ENCODE results near the gene CDC42EP1. TPM values are rescaled to one million over a fixed set of nuclear protein-coding genes. Genes with fewer than 3 reads are reported as not detected.

The CDC42EP1 gene
- total RNA-seq, 4 donors from 2014 or later = 19.0 to 37.7 (median 27.4) TPM

- 74% methylated on average over 7 of the region's 15 CpGs; no CpG with 5 or more reads in 1 of the 2 donors for WGBS, 2 donors (ENCODE audit: low coverage in 1 of 2)
- Histone ChIP-seq H3K27me3 (peaks cover 16% of the 10 kb centered on the region), H3K9me3 (no peaks in the 10 kb centered on the region), H3K27ac (peak overlapping the region in 2 of 4 donors; percentile 22 to 95), H3K36me3 (peaks cover 0 to 18% of the 10 kb centered on the region in 2 donors), H3K4me3 (peak overlapping the region in 1 of 2 donors; percentile 93), H3K4me1 (peaks cover 0 to 62% (median 21%) of the 10 kb centered on the region in 3 donors)
- ATAC-seq = no peak
- no peak for TF ChIP-seq EP300 (IDR thresholded peaks at IDR 0.05)
Measured at GRCh38 chr22:37610480-37611129, 50.3 kb downstream of the CDC42EP1 start.

GRCh38 chr22:37611207-37611606 lies 50.9 kb downstream of the CDC42EP1 start:
- peaks cover 10% of the 10 kb centered on the region for H3K27me3 ChIP-seq
- peak overlapping the region in 2 of 4 donors; percentile 22 for H3K27ac ChIP-seq
- TF ChIP-seq EP300 (IDR thresholded peaks at IDR 0.05) = no peak
- no peak for TF ChIP-seq CTCF (IDR thresholded peaks at IDR 0.05)
- TF ChIP-seq POLR2AphosphoS5 (IDR thresholded peaks at IDR 0.05) = no peak
- no peak for TF ChIP-seq POLR2A (IDR thresholded peaks at IDR 0.05)
- H3K9me3 ChIP-seq = no peaks in the 10 kb centered on the region
- no CpG with 5 or more reads among the region's 6 CpGs for WGBS, 2 donors (ENCODE audit: low coverage in 1 of 2)
- H3K4me1 ChIP-seq = peaks cover 0 to 62% (median 21%) of the 10 kb centered on the region in 3 donors
- ATAC-seq = no peak
- H3K4me3 ChIP-seq = no peak overlapping the region
- peaks cover 0 to 24% of the 10 kb centered on the region in 2 donors for H3K36me3 ChIP-seq

GRCh38 chr22:37616201-37617083 lies 56.2 kb downstream of the CDC42EP1 start:
- Histone ChIP-seq H3K9me3 (no peaks in the 10 kb centered on the region), H3K4me3 (no peak overlapping the region), H3K36me3 (peaks cover 0 to 76% of the 10 kb centered on the region in 2 donors), H3K27me3 (no peaks in the 10 kb centered on the region), H3K27ac (no peak overlapping the region), H3K4me1 (peaks cover 0 to 25% (median 8%) of the 10 kb centered on the region in 3 donors)
- 89% methylated on average over 13 of the region's 27 CpGs; no CpG with 5 or more reads in 1 of the 2 donors for WGBS, 2 donors (ENCODE audit: low coverage in 1 of 2)
- TF ChIP-seq EP300 (IDR thresholded peaks at IDR 0.05) = no peak
- ATAC-seq = no peak

- Histone ChIP-seq H3K27me3 (no peaks in the 10 kb centered on the region), H3K9me3 (no peaks in the 10 kb centered on the region), H3K27ac (no peak overlapping the region), H3K36me3 (peaks cover 0 to 86% of the 10 kb centered on the region in 2 donors), H3K4me1 (peaks cover 0 to 19% (median 5%) of the 10 kb centered on the region in 3 donors), H3K4me3 (no peak overlapping the region)
- WGBS, 2 donors (ENCODE audit: low coverage in 1 of 2) = 83% methylated on average over 1 of the region's 1 CpG; no CpG with 5 or more reads in 1 of the 2 donors
- TF ChIP-seq POLR2A (IDR thresholded peaks at IDR 0.05) (no peak), POLR2AphosphoS5 (IDR thresholded peaks at IDR 0.05) (no peak)
- no peak for ATAC-seq
Measured at GRCh38 chr22:37617431-37617830, 57.2 kb downstream of the CDC42EP1 start.

- Histone ChIP-seq H3K9me3 (no peaks in the 10 kb centered on the region), H3K36me3 (peaks cover 0 to 93% of the 10 kb centered on the region in 2 donors), H3K27ac (no peak overlapping the region), H3K4me1 (peaks cover 0 to 15% (median 4%) of the 10 kb centered on the region in 3 donors), H3K4me3 (no peak overlapping the region), H3K27me3 (no peaks in the 10 kb centered on the region)
- 92 to 100% methylated on average over 1 to 2 of the region's 14 CpGs for WGBS, 2 donors (ENCODE audit: low coverage in 1 of 2)
- ATAC-seq = no peak
- TF ChIP-seq POLR2AphosphoS5 (IDR thresholded peaks at IDR 0.05) (no peak), CTCF (IDR thresholded peaks at IDR 0.05) (no peak), POLR2A (IDR thresholded peaks at IDR 0.05) (no peak), EP300 (IDR thresholded peaks at IDR 0.05) (no peak)
Measured at GRCh38 chr22:37618072-37618656, 57.9 kb downstream of the CDC42EP1 start.

GRCh38 chr22:37618674-37619073 lies 58.4 kb downstream of the CDC42EP1 start:
- H3K4me3 ChIP-seq = no peak overlapping the region
- H3K27me3 ChIP-seq = no peaks in the 10 kb centered on the region
- H3K4me1 ChIP-seq = peaks cover 0 to 15% (median 0%) of the 10 kb centered on the region in 3 donors
- TF ChIP-seq CTCF (IDR thresholded peaks at IDR 0.05) (no peak), POLR2A (IDR thresholded peaks at IDR 0.05) (no peak), POLR2AphosphoS5 (IDR thresholded peaks at IDR 0.05) (no peak), EP300 (IDR thresholded peaks at IDR 0.05) (no peak)
- 84% methylated on average over 3 of the region's 6 CpGs; no CpG with 5 or more reads in 1 of the 2 donors for WGBS, 2 donors (ENCODE audit: low coverage in 1 of 2)
- no peak overlapping the region for H3K27ac ChIP-seq
- H3K36me3 ChIP-seq = peaks cover 0 to 98% of the 10 kb centered on the region in 2 donors
- ATAC-seq = no peak
- H3K9me3 ChIP-seq = no peaks in the 10 kb centered on the region

Data from gastroesophageal sphincter (tissue), 4 donors.